GM19463 (cell line): ENCODE results near the gene ACOT8.
A peak's percentile ranks its signal among the peaks of the same experiment; 100 is the strongest.

Experiments
- ATAC-seq: cut with Tn5 transposase; IDR thresholded peaks from one replicate; pipeline ENCODE4 v1.9.1; 2021; ENCODE audit warnings: mild to moderate bottlenecking, moderate library complexity; ENCODE audit not compliant: unreplicated experiment

Gene ACOT8

GRCh38 chr20:45857882-45858216, 657 bp upstream of the ACOT8 start:
- peak; percentile 27 for ATAC-seq

GRCh38 chr20:45853484-45853883, 3.7 kb downstream of the ACOT8 start:
- no peak for ATAC-seq

DNA sequence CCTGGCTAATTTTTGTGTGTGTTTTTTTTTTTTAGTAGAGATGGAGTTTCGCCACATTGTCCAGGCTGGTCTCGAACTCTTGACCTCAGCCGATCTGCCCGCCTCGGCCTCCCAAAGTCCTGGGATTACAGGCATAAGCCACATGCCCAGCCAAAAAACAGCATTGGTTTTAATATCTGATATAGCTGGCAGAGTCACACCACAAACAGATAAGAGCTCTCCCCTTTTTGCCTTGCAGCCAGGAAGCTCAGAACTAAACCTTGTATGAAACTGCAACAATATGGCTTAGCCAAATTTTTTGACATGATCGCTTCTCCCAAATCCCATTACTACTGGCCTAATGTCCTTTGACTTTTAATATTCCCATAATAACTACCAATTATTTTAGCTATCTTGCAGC, 4.9 kb downstream of the ACOT8 start:
- ATAC-seq: no peak

DNA sequence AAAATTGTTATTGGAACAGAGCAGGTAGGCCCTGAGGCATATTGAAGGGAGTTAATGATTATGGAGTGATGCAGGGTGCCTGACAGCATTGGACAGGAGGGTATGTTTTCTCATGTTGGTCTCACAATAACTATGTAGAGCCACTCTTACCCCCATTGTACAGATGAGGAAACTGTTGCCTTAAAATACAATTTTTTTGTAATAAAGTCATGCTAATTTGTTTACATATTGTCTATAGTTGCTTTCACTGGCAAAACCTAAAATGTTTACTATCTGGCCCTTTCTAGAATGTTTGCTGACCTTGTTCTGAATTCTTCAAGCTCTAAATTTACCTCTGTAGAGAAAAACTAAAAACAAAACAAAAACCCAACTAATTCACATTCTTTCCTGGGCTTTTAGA, 5.7 kb downstream of the ACOT8 start:
- no peak for ATAC-seq

DNA sequence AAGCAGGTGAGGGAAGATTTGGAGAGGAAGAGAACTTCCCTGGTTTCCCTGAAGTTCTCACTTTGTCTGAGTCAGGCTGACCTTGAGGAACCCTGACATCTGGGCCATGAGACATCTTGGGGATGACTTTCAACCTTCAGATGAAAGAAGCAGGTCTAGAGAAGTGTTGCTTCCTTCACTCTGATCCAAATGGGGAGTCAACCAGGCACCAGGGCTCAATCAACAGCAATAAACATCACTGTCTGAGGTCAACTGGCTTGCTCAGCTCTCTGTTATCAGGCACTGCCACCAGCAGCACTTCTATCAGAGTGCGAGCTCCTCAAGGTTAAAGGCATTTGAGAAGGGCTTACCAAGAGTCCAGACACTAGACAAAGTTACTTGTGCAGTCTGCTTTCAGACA, 6.3 kb downstream of the ACOT8 start:
- no peak for ATAC-seq

- no peak for ATAC-seq
Measured at GRCh38 chr20:45850238-45850637, 7.0 kb downstream of the ACOT8 start.

DNA sequence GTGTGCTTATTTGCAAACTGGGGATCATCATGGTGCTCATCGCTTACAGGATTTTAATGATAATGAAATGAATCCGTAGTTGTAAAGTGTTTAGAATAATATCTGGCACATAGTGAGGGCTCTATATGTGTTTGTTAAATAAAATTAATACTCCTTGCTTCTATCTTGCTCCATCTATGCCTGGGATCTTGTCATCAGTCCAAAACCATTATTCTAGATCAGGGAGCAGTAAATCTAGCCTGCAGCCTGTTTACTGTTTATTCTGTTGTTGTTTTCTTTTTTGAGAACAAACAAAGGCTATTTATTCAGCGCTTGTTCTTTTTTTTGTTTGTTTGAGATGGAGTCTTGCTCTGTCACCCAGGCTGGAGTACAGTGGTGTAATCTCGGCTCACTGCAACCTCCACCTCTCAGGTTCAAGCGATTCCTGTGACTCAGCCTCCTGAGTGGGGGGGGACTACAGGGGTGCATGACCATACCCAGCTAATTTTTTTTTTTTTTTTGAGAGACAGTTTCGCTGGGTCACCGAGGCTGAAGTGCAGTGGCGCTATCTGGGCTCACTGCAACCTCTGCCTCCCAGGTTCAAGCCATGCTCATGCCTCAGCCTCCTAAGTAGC, 8.1 kb downstream of the ACOT8 start:
- ATAC-seq: no peak

GRCh38 chr20:45848421-45848820, 8.8 kb downstream of the ACOT8 start:
- no peak for ATAC-seq

GRCh38 chr20:45845452-45845851, 11.7 kb downstream of the ACOT8 start:
- ATAC-seq: no peak

GRCh38 chr20:45843506-45843905, 13.7 kb downstream of the ACOT8 start:
- no peak for ATAC-seq

DNA sequence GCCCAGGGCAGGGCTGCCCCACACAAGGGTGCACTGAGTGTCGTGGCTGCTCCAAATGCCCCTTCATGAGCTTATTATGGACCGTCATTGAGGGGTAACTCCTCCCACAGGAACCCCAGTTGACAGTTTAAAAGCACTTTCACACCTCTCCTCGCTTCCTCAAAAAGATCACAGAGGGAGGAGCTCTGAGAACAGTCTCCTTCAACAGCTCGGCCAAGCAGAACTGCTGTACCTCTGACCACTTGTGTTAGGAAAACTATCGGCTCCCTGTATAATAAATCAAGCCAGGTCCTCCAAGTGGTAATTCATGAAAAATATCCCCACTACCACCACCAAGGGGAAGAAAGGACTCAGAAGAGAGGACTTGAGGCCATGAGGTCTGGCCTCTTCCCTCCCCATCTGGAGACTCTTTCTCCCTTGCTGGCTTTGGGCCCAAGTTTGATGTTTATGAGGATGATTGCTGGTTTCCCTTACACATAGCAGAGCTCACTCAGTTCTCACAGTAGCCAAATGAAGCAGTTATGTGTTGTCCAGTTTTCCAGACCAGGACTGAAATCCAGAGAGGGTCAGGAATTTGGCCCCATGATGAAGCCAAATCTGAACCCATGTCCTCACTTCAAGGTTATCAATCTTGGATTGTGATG, 14.9 kb downstream of the ACOT8 start:
- ATAC-seq: peak; percentile 41

GRCh38 chr20:45841407-45842129, 15.6 kb downstream of the ACOT8 start:
- ATAC-seq: no peak

DNA sequence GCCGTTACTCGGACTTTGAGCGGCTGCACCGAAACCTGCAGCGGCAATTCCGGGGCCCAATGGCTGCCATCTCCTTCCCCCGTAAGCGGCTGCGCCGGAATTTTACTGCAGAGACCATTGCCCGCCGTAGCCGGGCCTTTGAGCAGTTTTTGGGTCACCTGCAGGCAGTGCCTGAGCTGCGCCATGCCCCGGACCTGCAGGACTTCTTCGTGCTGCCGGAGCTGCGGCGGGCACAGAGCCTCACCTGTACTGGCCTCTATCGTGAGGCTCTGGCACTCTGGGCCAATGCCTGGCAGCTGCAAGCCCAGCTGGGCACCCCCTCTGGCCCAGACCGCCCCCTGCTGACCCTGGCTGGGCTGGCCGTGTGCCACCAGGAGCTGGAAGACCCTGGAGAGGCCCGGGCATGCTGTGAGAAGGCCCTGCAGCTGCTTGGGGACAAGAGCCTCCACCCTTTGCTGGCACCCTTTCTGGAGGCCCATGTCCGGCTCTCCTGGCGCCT, 16.4 kb downstream of the ACOT8 start:
- no peak for ATAC-seq

DNA sequence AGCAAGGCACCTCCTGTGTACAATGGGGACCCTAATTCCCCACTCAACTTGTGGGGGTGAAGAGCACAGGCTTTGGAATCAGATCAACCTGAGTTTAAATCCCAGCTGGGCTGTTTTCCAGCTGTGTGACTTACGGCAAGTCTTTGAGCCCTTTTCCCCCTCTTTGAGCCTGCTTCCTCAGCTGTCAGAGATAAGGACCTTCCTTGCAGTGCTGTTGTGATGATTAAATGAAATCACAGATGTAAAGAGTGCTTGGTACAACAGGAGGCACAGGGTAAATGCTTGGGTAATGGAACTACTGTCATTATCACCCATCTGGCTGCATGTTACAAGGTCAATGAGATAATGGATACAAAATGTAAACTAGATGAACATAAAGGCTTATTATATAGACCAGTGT, 20.4 kb downstream of the ACOT8 start:
- no peak for ATAC-seq

DNA sequence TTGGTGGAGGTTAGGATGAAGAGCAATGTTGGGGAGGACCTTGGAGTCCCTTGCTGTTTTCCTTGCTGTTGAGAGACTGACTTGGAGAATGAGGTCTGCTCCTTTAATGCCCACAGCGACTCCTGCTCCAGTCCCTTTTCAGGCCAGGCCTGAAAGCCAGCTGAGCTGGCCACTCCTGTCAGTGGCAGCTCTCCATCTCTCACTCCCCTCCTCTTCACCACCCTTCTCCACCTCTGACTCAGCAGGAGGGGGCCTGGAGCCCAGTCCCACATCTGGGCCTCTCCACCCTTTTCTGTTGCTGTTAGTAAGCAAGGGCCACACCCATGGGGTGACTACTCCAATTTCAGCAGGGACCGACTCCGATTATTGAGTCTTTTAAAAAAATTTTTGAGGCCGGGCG, 21.4 kb downstream of the ACOT8 start:
- no peak for ATAC-seq

DNA sequence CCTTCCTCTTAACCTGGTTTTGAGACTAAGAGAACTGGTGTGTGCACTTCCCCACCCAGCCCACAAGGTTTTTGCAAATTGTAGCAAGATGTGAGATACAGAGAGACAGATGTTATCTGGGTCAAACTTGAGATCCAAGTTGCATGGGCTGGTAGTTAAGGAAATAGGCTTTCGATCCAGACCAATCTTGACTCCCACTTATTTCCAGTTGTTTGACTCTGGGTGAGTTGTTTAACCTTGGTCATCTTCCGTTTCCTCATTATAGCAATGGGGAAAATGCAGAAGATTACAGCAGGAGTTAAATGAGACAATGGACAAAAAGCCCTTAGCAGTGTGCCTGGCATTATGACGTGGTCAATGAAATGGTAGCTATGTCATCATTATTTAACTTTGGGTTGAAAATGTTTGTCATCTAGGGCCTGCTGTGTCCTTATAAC, 21.8 kb downstream of the ACOT8 start:
- ATAC-seq: no peak

- ATAC-seq: no peak
Measured at GRCh38 chr20:45834797-45835161, 22.4 kb downstream of the ACOT8 start.

GRCh38 chr20:45833883-45834796, 23.1 kb downstream of the ACOT8 start:
- ATAC-seq: no peak

DNA sequence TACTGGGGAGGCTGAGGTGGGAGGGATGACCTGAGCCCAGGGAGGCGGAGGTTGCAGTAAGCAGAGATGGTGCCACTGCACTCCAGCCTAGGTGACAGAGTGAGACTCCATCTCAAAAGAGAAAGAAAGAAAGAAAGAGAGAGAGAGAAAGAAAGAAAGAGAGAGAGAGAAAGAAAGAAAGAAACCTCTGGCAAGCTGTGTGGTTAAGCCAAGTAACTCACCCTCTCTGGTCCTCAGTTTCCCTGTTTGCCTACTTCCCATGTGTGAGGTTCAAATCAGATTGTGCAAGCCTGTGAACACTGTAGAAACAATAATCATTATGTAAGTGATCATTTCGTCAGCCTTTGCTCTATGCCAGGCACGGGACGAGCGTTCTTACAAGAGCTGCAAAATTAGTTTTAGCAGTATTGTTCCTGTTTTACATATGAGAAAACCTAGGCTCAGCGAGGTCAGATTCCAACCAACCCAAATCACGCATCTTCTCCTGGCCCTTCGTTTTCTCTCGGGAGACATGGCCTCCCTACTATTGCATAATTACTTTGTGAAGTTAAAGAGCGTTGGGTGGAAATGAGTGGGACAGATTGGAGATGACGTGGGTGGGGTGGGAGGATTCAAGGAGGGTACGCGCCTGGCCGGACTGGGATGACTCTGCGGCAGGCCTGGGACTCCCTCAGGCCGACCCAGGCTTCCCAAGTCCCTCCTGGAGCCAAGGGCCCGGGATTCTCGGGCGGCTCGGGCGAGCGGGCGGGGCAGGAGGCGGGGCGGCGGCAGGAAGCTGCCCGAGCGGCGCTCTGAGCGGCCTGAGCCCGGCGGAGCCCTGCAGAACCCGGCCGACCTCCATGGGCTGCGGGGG, 23.9 kb downstream of the ACOT8 start, which contains the start of gene SNX21:
TSS of gene SNX21 (plus strand) at position 770 of the 853 bp plus-strand sequence. CDS start 121 bp downstream, outside the sequence.
- no peak for ATAC-seq

DNA sequence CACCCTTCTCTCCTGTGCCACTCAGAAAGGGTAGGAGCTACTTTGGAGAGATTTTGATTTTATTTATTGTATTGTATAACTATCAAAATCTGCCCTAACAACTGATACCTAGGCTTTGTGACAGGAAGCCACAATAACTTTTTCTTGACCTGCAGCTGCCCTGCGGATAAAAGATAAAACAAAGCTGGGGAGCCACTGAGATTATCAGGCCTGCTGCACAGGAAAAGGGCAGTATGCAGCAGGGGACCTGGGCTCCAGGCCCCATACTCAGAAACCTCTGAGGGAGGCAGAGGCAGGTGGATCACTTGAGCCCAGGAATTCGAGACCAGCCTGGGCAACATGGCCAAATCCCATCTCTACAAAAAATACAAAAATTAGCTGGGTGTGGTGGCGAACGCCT, 24.6 kb downstream of the ACOT8 start:
- ATAC-seq: no peak
